Ovary (tissue), 3 donors: ENCODE data around the gene MTAP.

Source experiments
- CTCF ChIP-seq, 3 donors: fragments of 450-650 bp in 2 of 3; fragments of 200-600 bp in 1 of 3; IDR thresholded peaks; one replicate each; pipeline versions ENCODE4 v1.5.1 to v1.8.0; 2016 to 2022; ENCODE audit warnings: antibody characterized with exemption in 3 of 3, mild to moderate bottlenecking in 1 of 3
- POLR2A ChIP-seq: fragments of 450-650 bp; IDR thresholded peaks from one replicate; pipeline ENCODE4 v1.6.1; 2017; ENCODE audit warnings: antibody characterized with exemption, mild to moderate bottlenecking, moderate library complexity
- donor health status: DM: no; HTN: no; CAD: no.

- TF ChIP-seq CTCF (IDR thresholded peaks at IDR 0.05) (no peak), POLR2A (no peak)
Observed at GRCh38 chr9:21837501-21837900, 35.1 kb downstream of the MTAP start.
